Measurements from ENCODE around the gene CTF1.

CTF1 gene

GRCh38 chr16:30895627-30896260 lies 670 bp upstream of the CTF1 start:
- peak overlapping the region; percentile 94 for H3K27ac ChIP-seq
- TF ChIP-seq CTCF (IDR thresholded peaks at IDR 0.05): no peak
- no peak for TF ChIP-seq ZFX (IDR thresholded peaks at IDR 0.05; ENCODE audit: borderline replicate concordance)

- TF ChIP-seq CTCF (IDR thresholded peaks at IDR 0.05) (no peak; the same call in 1 of the 2 replicates), ZFX (IDR thresholded peaks at IDR 0.05; ENCODE audit: borderline replicate concordance) (no peak)
- H3K27ac ChIP-seq: peak overlapping the region; percentile 94
These were observed 697 bp downstream of the CTF1 start for GRCh38 chr16:30896889-30897733.

- TF ChIP-seq CTCF (IDR thresholded peaks at IDR 0.05): no peak
- no peak for TF ChIP-seq ZFX (IDR thresholded peaks at IDR 0.05; ENCODE audit: borderline replicate concordance)
- no peak overlapping the region for H3K27ac ChIP-seq
These were observed 3.4 kb downstream of the CTF1 start for GRCh38 chr16:30899794-30900193.

- no peak overlapping the region for H3K27ac ChIP-seq
- TF ChIP-seq CTCF (IDR thresholded peaks at IDR 0.05): no peak
- TF ChIP-seq ZFX (IDR thresholded peaks at IDR 0.05; ENCODE audit: borderline replicate concordance): no peak
These were observed 4.2 kb downstream of the CTF1 start for GRCh38 chr16:30900588-30900987.

- no peak for TF ChIP-seq CTCF (IDR thresholded peaks at IDR 0.05)
- TF ChIP-seq ZFX (IDR thresholded peaks at IDR 0.05; ENCODE audit: borderline replicate concordance): no peak
These were observed 5.0 kb downstream of the CTF1 start for GRCh38 chr16:30901201-30902028.

GRCh38 chr16:30902029-30902972 lies 5.9 kb downstream of the CTF1 start:
- H3K27ac ChIP-seq: peak overlapping the region; percentile 64
- TF ChIP-seq ZFX (IDR thresholded peaks at IDR 0.05; ENCODE audit: borderline replicate concordance) (no peak), CTCF (IDR thresholded peaks at IDR 0.05) (peak; percentile 96)

More at GRCh38 chr16:30901201-30902028, 5.0 kb downstream of the CTF1 start:
- peak overlapping the region; percentile 64 for H3K27ac ChIP-seq
